SU-DHL-6 (cell line): Measurements from ENCODE around the gene KIAA2012.

ENCODE experiments used
- CTCF ChIP-seq: fragments of 200-600 bp; sonication (generic); IDR thresholded peaks from one replicate; pipeline ENCODE4 v1.5.1; 2017; ENCODE audit warnings: antibody characterized with exemption, mild to moderate bottlenecking, low read length, moderate library complexity; ENCODE audit not compliant: insufficient read depth, poor library complexity, severe bottlenecking
- EZH2phosphoT487 ChIP-seq: fragments of 200-600 bp; sonication (generic), shearing (Covaris generic); conservative IDR thresholded peaks from 2 replicates; pipeline ENCODE4 v1.6.1; 2018; ENCODE audit warnings: mild to moderate bottlenecking, antibody characterized with exemption, low read length, moderate library complexity, mixed read lengths

DNA sequence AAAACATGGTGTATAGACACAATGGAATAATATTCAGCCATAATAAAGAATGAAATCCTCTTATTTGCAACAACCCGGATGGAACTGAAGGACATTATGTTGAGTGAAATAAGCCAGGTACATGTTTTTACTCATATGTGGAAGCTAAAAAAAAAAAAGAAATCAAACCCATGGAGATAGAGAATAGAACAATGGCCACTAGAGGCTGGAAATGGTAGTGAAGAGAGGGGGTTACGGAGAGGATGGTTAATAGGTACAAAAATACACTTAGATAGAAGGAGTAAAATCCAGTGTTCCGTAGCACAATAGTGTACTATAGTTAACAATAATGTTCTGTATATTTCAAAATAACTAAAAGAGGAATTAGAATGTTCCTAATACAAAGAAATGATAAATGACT is 12.8 kb upstream of the KIAA2012 start:
- TF ChIP-seq CTCF (peak; percentile 14), EZH2phosphoT487 (no peak)
